Measurements from ENCODE around the gene ADAMTS17.

GRCh38 chr15:100111125-100112060 lies 230.4 kb downstream of the ADAMTS17 start:
- TF ChIP-seq CTCF (IDR thresholded peaks at IDR 0.05) (no peak), POLR2A (IDR thresholded peaks at IDR 0.05) (no peak)
